Measurements from ENCODE around the gene MYO18B.

DNA sequence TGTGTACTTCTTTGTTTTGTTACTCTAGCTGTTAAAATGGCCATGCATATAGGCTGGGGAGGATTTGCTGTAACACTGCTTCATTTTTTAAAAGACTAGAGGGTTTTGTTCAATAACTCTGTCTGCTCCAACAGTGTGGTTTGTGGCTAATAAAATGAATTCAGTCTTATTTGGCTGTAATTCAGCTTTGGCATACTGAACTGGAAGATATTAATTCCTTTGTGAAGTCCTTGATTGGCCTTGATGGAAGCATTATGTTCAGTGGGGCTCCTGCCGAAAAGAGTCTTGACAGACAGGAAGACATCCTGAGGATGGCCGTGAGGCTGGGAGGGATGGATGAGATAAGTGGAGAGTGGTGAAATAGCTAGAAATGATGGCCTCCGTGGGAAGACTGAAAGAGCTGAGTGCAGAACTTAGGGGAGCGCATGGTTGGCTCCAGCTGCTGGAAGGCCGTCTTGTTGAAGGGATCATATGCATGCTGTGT is 44.8 kb upstream of the MYO18B start:
- TF ChIP-seq POLR2A (IDR thresholded peaks at IDR 0.05), result no peak
- TF ChIP-seq, protein P1, sequence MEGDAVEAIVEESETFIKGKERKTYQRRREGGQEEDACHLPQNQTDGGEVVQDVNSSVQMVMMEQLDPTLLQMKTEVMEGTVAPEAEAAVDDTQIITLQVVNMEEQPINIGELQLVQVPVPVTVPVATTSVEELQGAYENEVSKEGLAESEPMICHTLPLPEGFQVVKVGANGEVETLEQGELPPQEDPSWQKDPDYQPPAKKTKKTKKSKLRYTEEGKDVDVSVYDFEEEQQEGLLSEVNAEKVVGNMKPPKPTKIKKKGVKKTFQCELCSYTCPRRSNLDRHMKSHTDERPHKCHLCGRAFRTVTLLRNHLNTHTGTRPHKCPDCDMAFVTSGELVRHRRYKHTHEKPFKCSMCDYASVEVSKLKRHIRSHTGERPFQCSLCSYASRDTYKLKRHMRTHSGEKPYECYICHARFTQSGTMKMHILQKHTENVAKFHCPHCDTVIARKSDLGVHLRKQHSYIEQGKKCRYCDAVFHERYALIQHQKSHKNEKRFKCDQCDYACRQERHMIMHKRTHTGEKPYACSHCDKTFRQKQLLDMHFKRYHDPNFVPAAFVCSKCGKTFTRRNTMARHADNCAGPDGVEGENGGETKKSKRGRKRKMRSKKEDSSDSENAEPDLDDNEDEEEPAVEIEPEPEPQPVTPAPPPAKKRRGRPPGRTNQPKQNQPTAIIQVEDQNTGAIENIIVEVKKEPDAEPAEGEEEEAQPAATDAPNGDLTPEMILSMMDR (IDR thresholded peaks at IDR 0.05), result no peak

Data from ovary (tissue), 3 donors.